Cardiac fibroblast (primary cell): Measurements from ENCODE around the gene HMGXB3.

ENCODE experiments used
- DNase-seq, 2 donors: peaks; one replicate each; pipeline versions ENCODE4 v3.0.0 to v3.0.0-alpha.2; 2010; ENCODE audit warnings: low read depth in 2 of 2
- H3K4me3 ChIP-seq, 2 donors: replicated peaks in 1 of 2; 1 replicate in 1 of 2; 2 replicates in 1 of 2; pipeline ENCODE4 v1.5.1; 2011; ENCODE audit warnings: low read depth in 2 of 2, low read length in 2 of 2, mild to moderate bottlenecking in 2 of 2, moderate library complexity in 1 of 2
- CTCF ChIP-seq: IDR thresholded peaks from one replicate; pipeline ENCODE4 v1.5.1; 2011; ENCODE audit warnings: low read depth, mild to moderate bottlenecking, low read length, inconsistent platforms

Gene HMGXB3

GRCh38 chr5:149966946-149967345, 33.6 kb upstream of the HMGXB3 start:
- no peak overlapping the region for H3K4me3 ChIP-seq
- DNase-seq = no peak
- no peak for TF ChIP-seq CTCF

GRCh38 chr5:149969181-149969930, 31.2 kb upstream of the HMGXB3 start:
- H3K4me3 ChIP-seq = no peak overlapping the region
- TF ChIP-seq CTCF = no peak
- no peak for DNase-seq

- H3K4me3 ChIP-seq = no peak overlapping the region
- no peak for TF ChIP-seq CTCF
- no peak for DNase-seq
Observed at GRCh38 chr5:149975409-149975808, 25.1 kb upstream of the HMGXB3 start.

GRCh38 chr5:149979896-149980295, 20.6 kb upstream of the HMGXB3 start:
- DNase-seq = no peak
- TF ChIP-seq CTCF = no peak
- no peak overlapping the region for H3K4me3 ChIP-seq

GRCh38 chr5:149981206-149981605, 19.3 kb upstream of the HMGXB3 start:
- TF ChIP-seq CTCF = no peak
- no peak for DNase-seq
- no peak overlapping the region for H3K4me3 ChIP-seq

- no peak for TF ChIP-seq CTCF
- DNase-seq = no peak
- H3K4me3 ChIP-seq = no peak overlapping the region
Observed at GRCh38 chr5:149982505-149982904, 18.0 kb upstream of the HMGXB3 start.

GRCh38 chr5:149988126-149988525, 12.4 kb upstream of the HMGXB3 start:
- no peak overlapping the region for H3K4me3 ChIP-seq
- no peak for DNase-seq
- TF ChIP-seq CTCF = no peak
